ENCODE measurements around the gene NANOG.
"Not testable (repeated sequence)": the region's sequence is repeated elsewhere in the genome, so short reads cannot be mapped to it uniquely, and the experiment has no call there.

NANOG gene

GRCh38 chr12:7788884-7789528 is at the start of gene NANOG:
TSS of gene NANOG (plus strand) at chr12:7789402. CDS start at chr12:7789615, 213 bp downstream.
- not testable (repeated sequence) for DNase-seq (ENCODE audit: low spot score)

- DNase-seq (ENCODE audit: low spot score) = no peak
These were observed 42.0 kb upstream of the NANOG start, which contains the start of gene CLEC4C for GRCh38 chr12:7747246-7747645. TSS of gene CLEC4C (minus strand) at chr12:7747375. CDS start at chr12:7747348, 27 bp downstream.

GRCh38 chr12:7748852-7749251 is 40.4 kb upstream of the NANOG start:
- DNase-seq (ENCODE audit: low spot score) = no peak

GRCh38 chr12:7749442-7749841 is 39.8 kb upstream of the NANOG start:
- DNase-seq (ENCODE audit: low spot score) = no peak

- DNase-seq (ENCODE audit: low spot score) = no peak
These were observed 38.9 kb upstream of the NANOG start for GRCh38 chr12:7750350-7750749.

GRCh38 chr12:7751394-7751793 is 37.8 kb upstream of the NANOG start:
- no peak for DNase-seq (ENCODE audit: low spot score)

GRCh38 chr12:7751941-7752922 is 37.0 kb upstream of the NANOG start:
- not testable (repeated sequence) for DNase-seq (ENCODE audit: low spot score)

GRCh38 chr12:7755668-7756067 is 33.5 kb upstream of the NANOG start:
- not testable (repeated sequence) for DNase-seq (ENCODE audit: low spot score)

- DNase-seq (ENCODE audit: low spot score) = no peak
These were observed 32.2 kb upstream of the NANOG start for GRCh38 chr12:7756993-7757392.

GRCh38 chr12:7758766-7759140 is 30.4 kb upstream of the NANOG start:
- DNase-seq (ENCODE audit: low spot score) = no peak

GRCh38 chr12:7769999-7770398 is 19.2 kb upstream of the NANOG start:
- DNase-seq (ENCODE audit: low spot score) = no peak

- DNase-seq (ENCODE audit: low spot score) = no peak
These were observed 7.9 kb upstream of the NANOG start for GRCh38 chr12:7781274-7781673.

GRCh38 chr12:7782055-7782454 is 7.1 kb upstream of the NANOG start:
- no peak for DNase-seq (ENCODE audit: low spot score)

- DNase-seq (ENCODE audit: low spot score) = not testable (repeated sequence)
These were observed 5.8 kb upstream of the NANOG start for GRCh38 chr12:7783433-7783832.

- no peak for DNase-seq (ENCODE audit: low spot score)
These were observed 4.5 kb upstream of the NANOG start for GRCh38 chr12:7784701-7785100.

GRCh38 chr12:7787574-7788293 is 1.5 kb upstream of the NANOG start:
- no peak for DNase-seq (ENCODE audit: low spot score)

- DNase-seq (ENCODE audit: low spot score) = no peak
These were observed 925 bp upstream of the NANOG start for GRCh38 chr12:7788294-7788660.

- no peak for DNase-seq (ENCODE audit: low spot score)
These were observed 4.0 kb downstream of the NANOG start for GRCh38 chr12:7793211-7793610.

- not testable (repeated sequence) for DNase-seq (ENCODE audit: low spot score)
These were observed 8.1 kb downstream of the NANOG start for GRCh38 chr12:7797269-7797668.

- DNase-seq (ENCODE audit: low spot score) = no peak
These were observed 8.6 kb downstream of the NANOG start for GRCh38 chr12:7797698-7798398.

GRCh38 chr12:7798750-7799308 is 9.6 kb downstream of the NANOG start:
- not testable (repeated sequence) for DNase-seq (ENCODE audit: low spot score)

GRCh38 chr12:7801460-7801859 is 12.3 kb downstream of the NANOG start:
- DNase-seq (ENCODE audit: low spot score) = no peak

Data from HuH-7 (cell line).